GM21529 (cell line): ENCODE measurements around the gene SLC44A5.

ENCODE experiments used
- ATAC-seq: cut with Tn5 transposase; IDR thresholded peaks from one replicate; pipeline ENCODE4 v1.9.1; 2021; ENCODE audit not compliant: unreplicated experiment

The SLC44A5 gene

DNA sequence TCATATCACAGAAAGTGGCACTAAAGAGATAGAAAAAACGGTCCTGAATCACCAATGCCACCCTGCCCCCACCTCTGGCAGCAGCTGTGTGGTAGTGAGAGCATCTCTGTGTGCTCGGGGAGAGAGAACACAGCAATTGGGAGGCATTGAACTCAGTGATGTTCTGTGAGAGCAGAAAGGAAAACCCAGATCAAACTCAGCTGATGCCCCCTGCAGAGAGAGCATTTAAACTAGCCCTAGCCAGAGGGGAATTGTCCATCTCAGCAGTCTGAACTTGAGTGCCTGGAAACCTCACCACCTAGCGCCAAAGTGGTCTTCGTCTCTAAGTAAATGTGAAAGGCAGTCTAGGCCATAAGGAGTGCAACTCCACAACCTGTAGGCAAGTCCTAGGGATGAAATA lies 21.3 kb downstream of the SLC44A5 start:
- no peak for ATAC-seq

DNA sequence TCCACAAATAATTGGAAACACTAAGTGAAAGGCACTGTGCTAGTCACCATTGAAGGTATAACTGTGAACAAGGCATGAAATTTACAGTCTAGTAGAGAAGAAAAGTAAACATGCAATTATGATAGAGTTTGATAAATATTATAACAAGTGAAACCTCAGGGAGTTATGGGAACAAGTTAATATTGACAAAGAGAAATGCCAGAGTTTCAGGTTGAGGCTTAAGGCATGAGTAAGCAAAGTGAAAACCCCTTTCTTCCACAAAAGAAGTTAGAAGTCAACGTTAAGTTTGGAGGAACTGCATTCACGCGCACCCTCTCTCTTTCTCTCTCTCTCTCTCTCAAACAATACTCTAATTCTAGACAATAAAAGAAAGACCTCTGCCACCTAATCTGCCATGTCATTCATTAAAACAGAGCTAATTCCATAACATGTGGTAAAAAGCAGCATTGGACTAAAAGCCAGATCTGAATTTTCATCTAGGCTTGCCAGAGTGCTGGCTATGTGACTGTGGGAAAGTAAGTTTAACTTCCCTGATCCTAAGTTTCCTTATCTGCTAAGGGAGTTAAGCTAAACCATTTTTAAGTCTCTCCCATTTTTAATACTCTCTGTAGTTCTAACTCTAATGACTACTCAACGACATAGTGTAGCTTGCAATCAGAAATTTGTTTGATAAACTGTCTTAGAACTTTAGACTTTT lies 22.0 kb downstream of the SLC44A5 start:
- no peak for ATAC-seq

GRCh38 chr1:75587692-75588091 lies 23.2 kb downstream of the SLC44A5 start:
- no peak for ATAC-seq

GRCh38 chr1:75583282-75583681 lies 27.6 kb downstream of the SLC44A5 start:
- ATAC-seq = no peak

DNA sequence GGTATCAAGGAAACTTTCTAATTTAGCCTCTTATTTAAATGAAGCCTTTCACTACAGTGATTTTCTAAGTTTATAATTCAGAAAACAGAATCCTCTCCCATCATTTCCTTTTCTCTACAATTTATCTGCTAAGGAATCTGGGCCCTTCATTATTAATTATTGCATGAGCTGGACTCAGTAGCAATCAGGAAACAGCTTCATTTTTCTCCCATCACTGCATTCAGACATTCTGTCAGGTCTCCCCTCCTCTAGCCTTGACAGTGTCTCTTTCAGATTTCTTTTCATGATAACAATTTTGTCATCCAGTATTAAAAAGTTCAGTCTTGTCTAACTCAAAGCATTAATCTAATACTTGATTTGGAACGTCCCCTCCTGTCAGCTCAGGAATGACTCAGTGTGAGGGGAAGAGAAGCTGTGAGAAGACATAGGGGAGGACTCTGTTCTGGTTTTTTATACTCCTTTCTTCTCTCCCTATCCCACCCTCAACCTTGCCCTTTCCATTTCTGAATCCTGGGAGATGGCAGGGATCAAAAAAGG lies 28.1 kb downstream of the SLC44A5 start:
- ATAC-seq = no peak

DNA sequence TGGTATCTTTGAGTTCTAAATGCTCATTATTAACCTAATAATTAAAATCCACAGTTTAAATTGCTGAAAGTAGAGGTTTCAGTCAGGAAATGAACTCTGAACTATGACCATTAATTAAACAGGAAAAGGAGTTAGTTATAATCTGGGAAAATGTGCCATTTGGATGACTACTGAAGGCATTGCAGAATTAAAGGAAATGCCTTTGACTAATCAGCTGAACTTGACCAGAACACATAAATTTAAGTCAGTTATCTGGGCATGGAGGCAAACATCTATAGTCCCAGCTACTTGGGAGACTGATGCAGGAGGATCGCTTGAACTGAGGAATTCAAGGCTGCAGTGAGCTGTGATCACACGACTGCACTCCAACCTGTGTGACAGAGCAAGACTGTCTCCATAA lies 31.9 kb downstream of the SLC44A5 start:
- ATAC-seq = no peak

GRCh38 chr1:75575837-75576236 lies 35.1 kb downstream of the SLC44A5 start:
- ATAC-seq = no peak

- no peak for ATAC-seq
Observed at GRCh38 chr1:75567191-75567590, 43.7 kb downstream of the SLC44A5 start.

- no peak for ATAC-seq
Observed at GRCh38 chr1:75559800-75560199, 51.1 kb downstream of the SLC44A5 start.

- no peak for ATAC-seq
Observed at GRCh38 chr1:75559136-75559535, 51.8 kb downstream of the SLC44A5 start.

DNA sequence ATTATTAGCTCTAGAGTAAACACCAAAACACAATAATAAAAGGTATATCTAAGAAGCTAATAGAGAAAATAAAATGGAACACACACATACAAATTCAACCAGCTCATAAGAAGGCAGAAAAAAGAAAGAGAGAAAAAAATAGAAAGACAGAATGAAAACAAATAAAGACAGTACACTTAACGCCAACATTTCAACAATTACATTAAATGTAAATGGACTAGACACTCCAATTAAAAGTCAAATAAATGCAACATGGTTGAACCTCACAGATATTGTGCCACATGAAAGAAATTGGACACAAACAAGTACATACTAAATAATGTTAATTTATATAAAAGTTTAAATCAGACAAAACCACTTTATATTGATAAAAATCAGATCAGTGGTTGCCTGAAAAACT lies 56.0 kb downstream of the SLC44A5 start:
- ATAC-seq = no peak

- ATAC-seq = no peak
Observed at GRCh38 chr1:75554181-75554580, 56.7 kb downstream of the SLC44A5 start.

DNA sequence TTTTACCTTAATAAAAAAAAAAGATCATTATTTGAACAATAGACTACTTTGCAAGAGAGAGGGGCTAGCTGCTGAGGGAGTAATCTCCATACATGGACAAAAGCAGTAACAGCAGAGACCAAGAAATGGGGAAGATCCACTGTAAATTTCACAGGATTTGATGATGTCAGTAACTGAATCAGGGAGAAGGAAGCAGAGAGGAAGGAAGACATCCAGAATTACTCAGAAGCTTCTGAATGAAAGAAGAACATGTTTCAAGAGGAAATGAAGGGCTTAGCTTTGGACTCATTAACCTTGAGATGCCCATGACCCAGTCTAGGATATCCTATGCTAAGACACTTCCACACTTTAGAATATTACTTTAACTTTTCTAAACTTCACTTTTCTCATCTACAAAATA lies 60.4 kb downstream of the SLC44A5 start:
- ATAC-seq = no peak

DNA sequence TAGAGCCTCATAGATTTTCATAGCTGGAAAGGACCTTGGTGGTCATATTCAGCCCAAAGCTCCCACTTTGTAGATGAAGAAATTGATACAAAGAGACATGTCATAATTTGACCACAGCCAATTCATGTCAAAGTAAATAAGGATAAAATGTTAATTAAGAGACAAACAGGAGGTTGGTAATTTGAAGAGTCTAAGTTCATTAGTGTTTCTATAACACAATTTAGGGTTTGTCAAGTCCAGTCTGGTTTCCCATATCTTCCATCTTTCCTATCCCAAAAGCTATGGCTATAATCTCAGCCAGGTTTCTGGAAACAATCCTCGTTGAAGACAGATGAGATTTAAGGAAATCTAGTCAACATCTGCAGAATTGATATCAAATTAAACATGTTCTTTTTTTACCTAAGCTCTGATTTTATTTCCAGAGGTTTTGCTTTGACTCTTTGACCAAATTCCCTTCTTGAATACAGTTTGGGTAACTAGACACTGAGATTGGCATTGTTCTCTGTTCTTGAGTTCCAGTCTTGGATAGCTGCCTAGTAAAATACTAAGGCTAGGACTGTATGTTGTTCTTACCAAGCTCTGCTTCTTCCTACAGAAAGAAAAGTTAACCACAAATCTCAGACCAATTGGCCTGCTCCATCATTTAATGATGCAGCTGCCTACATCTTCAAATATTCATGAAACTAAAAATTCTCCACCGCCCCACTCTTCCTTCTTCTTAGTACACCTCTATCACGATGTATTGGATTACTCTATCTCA lies 62.0 kb downstream of the SLC44A5 start:
- no peak for ATAC-seq

DNA sequence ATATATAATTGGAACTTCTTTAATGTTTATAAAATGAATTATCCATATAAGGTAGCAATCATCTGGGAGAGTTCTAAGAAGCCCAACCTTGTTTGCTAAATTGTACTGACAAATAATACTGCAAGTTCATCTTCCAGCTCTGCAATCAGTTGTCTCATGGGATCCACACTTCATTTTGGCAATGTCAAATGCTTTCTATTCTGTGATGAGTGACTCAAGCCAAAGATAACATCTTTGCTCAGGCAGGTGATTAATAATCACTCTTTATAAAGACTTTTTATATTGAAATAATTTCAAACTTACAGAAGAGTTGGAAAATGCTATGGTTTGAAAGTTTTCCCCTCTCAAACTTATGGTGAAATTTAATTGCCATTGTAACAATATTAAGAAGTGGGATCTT lies 67.2 kb downstream of the SLC44A5 start:
- ATAC-seq = no peak

- ATAC-seq = no peak
Observed at GRCh38 chr1:75542818-75543570, 67.9 kb downstream of the SLC44A5 start.

GRCh38 chr1:75539230-75540116 lies 71.4 kb downstream of the SLC44A5 start:
- ATAC-seq = no peak

DNA sequence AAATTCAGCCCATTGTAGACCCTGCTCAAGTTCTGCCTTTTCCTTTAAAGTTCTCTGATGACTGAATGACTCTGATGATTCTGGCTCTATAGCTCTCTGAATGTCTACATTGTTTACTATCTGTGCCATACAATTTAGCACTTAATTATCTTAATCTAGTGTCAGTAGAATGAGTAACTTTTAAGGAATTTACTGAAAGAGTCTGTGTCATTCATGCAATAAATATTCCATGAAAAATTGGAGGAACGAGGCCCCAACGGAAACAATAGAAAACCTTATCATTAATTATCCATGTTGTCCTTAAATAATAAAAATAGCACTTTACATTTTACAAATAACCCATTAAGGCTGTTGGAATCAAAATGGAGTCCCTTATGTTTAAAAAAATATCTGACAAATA lies 77.8 kb downstream of the SLC44A5 start:
- no peak for ATAC-seq

- no peak for ATAC-seq
Observed at GRCh38 chr1:75531570-75531969, 79.3 kb downstream of the SLC44A5 start.

- no peak for ATAC-seq
Observed at GRCh38 chr1:75529488-75529887, 81.4 kb downstream of the SLC44A5 start.

- ATAC-seq = no peak
Observed at GRCh38 chr1:75528001-75528400, 82.9 kb downstream of the SLC44A5 start.
